ENCODE results near the gene KRTAP4-11. TPM values are rescaled to one million over a fixed set of nuclear protein-coding genes. Genes with fewer than 3 reads are reported as not detected.
"Not testable (repeated sequence)": the region's sequence is repeated elsewhere in the genome, so short reads cannot be mapped to it uniquely, and the experiment has no call there.

KRTAP4-11 gene
- total RNA-seq, 4 donors from 2014 or later: not detected

GRCh38 chr17:41118721-41119120 lies 548 bp upstream of the KRTAP4-11 start:
- TF ChIP-seq CTCF (IDR thresholded peaks at IDR 0.05): no peak
- no peak for DNase-seq (ENCODE audit: low spot score)
- no peak for ATAC-seq (ENCODE audit: low FRiP score)

DNA sequence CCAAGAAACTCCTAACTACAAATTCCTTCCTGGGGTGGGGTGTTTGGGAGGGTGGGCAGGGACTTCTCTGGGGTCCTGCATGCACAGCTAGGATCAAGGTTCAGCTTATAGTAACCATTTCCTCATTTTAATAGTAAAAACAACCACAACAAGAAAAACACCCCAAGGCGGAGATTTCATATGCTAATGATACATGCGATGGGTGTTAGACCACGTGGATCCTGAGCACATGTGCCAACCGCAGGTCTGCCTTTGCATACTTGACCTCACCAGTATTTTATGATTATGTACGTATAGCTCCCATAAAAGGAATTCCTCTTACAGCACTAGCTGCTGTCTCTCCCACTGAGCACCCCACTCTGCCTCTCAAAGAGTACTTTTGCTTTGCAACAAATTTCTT lies 1.9 kb downstream of the KRTAP4-11 start:
- no peak for TF ChIP-seq CTCF (IDR thresholded peaks at IDR 0.05)
- ATAC-seq (ENCODE audit: low FRiP score): no peak
- no peak for DNase-seq (ENCODE audit: low spot score)

- DNase-seq (ENCODE audit: low spot score) (no peak), ATAC-seq (ENCODE audit: low FRiP score) (no peak)
- TF ChIP-seq CTCF (IDR thresholded peaks at IDR 0.05): no peak
Observed at GRCh38 chr17:41111151-41111885, 6.9 kb downstream of the KRTAP4-11 start.

GRCh38 chr17:41108728-41109386 lies 9.3 kb downstream of the KRTAP4-11 start:
- ATAC-seq (ENCODE audit: low FRiP score); DNase-seq (ENCODE audit: low spot score): not testable (repeated sequence)

- no peak for TF ChIP-seq CTCF (IDR thresholded peaks at IDR 0.05)
- DNase-seq (ENCODE audit: low spot score) (no peak), ATAC-seq (ENCODE audit: low FRiP score) (no peak)
Observed at GRCh38 chr17:41107941-41108450, 10.2 kb downstream of the KRTAP4-11 start.

GRCh38 chr17:41105347-41105746 lies 12.8 kb downstream of the KRTAP4-11 start, which contains the start of gene KRTAP4-9:
Gene KRTAP4-9, plus strand, starts transcription at chr17:41105389. Its CDS starts 0 bp downstream, at chr17:41105389.
- not testable (repeated sequence) for DNase-seq (ENCODE audit: low spot score); ATAC-seq (ENCODE audit: low FRiP score)

DNA sequence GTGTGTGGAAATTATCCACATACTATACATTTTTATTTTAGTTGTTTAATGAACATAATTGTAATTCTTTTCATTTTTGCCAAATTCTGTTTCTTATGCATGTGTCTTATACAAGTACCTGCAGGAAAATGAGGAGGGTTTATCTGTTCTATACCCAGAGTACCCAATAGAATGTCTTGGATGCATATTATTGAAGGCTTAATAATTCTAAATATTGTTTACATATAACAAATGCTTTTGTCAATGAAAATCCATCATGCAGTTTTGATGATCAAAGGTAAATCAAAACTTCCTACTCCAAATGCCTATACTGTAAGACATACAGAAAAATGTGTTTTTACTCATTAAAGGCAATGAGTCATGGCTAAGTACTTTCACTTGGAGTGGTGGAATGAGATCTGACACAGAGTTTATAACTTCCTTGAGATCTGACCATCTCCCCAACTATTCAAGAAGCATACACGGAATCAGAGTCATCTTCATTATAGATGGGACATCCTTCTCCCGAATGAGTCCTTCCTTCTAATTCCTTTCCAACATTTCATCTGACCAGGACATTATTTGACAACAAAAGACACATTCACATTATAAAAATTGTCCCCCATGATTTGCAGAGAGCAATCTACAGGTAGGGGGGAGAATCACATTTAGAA lies 13.7 kb downstream of the KRTAP4-11 start:
- ATAC-seq (ENCODE audit: low FRiP score); DNase-seq (ENCODE audit: low spot score): not testable (repeated sequence)

DNA sequence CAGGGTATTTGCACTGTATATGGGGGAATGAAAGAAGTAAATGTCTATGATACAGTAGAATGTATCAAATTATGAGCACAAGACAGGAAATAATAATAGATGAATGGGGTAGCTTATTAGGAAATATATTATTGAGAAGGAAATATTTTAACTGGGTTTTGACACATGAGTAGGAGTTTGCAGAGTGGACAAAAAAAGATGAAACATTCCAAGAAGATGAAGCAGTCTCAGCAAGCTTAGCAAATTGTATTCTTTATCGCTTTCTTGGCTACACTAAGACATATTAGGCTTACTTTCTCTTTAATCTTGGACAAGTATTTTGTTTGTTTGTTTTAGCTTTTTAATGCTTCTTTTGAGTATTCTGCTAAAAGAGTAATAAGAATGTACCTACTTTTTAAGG lies 14.3 kb downstream of the KRTAP4-11 start:
- DNase-seq (ENCODE audit: low spot score) (no peak), ATAC-seq (ENCODE audit: low FRiP score) (no peak)
- no peak for TF ChIP-seq CTCF (IDR thresholded peaks at IDR 0.05)
